ENCODE measurements around the gene CERT1. TPM values are rescaled to one million over a fixed set of nuclear protein-coding genes. Genes with fewer than 3 reads are reported as not detected.
"Not testable (repeated sequence)": the region's sequence is repeated elsewhere in the genome, so short reads cannot be mapped to it uniquely, and the experiment has no call there.

Gene CERT1
- total and polyA plus RNA-seq, 7 donors: 14.1 to 63.3 (median 46.6) TPM

DNA sequence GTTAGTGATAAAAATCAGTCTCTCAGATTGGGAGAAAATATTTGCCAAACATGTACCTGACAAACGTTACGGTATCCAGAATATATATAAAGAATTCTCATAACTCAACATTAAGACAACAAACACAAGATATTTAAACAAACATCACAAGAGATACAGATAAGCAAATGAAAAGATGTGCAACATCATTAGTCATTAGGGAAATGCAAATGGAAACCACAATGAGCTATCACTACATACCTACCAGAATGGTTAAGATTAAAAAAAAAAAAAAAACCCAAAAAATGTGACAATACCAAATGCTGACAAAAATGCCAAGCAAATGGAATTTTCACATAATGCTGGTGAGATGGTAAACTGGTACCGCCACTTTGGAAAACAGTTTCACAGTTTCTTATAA, 15.4 kb downstream of the CERT1 start:
- intact Hi-C loops (cut with DNase I): no loop called here
- Histone ChIP-seq H3K4me1 (no peaks in the 10 kb centered on the region), H3K4me3 (no peak overlapping the region), H3K9me3 (no peaks in the 10 kb centered on the region), H3K27me3 (ENCODE audit: insufficient read depth in 3 of 3, low read length in 2 of 3) (no peaks in the 10 kb centered on the region), H3K27ac (no peak overlapping the region), H3K36me3 (ENCODE audit: insufficient read depth in 1 of 2, low read depth in 1 of 2) (peaks cover 2 to 6% of the 10 kb centered on the region in 2 donors)
- ATAC-seq (no peak), DNase-seq (no peak)
- 94 to 98% (median 96%) methylated on average over 3 of the region's 3 CpGs for WGBS, 3 donors
- TF ChIP-seq, protein P1, sequence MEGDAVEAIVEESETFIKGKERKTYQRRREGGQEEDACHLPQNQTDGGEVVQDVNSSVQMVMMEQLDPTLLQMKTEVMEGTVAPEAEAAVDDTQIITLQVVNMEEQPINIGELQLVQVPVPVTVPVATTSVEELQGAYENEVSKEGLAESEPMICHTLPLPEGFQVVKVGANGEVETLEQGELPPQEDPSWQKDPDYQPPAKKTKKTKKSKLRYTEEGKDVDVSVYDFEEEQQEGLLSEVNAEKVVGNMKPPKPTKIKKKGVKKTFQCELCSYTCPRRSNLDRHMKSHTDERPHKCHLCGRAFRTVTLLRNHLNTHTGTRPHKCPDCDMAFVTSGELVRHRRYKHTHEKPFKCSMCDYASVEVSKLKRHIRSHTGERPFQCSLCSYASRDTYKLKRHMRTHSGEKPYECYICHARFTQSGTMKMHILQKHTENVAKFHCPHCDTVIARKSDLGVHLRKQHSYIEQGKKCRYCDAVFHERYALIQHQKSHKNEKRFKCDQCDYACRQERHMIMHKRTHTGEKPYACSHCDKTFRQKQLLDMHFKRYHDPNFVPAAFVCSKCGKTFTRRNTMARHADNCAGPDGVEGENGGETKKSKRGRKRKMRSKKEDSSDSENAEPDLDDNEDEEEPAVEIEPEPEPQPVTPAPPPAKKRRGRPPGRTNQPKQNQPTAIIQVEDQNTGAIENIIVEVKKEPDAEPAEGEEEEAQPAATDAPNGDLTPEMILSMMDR (IDR thresholded peaks at IDR 0.05): no peak

DNA sequence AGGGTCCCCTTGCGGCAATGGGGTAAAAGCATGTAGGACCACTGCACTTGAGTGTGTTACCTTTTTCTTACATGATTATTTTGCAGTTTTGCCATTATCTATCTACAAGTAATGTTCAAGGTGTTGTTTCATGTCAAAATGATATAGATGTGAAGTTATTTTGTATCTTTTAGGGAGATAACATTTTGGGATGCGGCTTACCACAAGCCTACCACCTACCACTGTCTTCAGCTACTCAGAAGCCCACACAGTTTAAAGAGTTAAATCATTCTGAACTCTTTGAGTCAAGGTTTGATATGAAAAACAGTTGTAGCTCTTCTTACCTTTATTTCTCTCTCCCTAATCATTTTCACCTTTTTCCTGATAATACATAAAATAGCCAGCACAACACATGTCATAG, 19.8 kb downstream of the CERT1 start:
- intact Hi-C loops (cut with DNase I): no loop called here
- 98 to 100% (median 100%) methylated on average over 2 of the region's 2 CpGs for WGBS, 3 donors
- Histone ChIP-seq H3K36me3 (ENCODE audit: insufficient read depth in 1 of 2, low read depth in 1 of 2) (peaks cover 2 to 6% of the 10 kb centered on the region in 2 donors), H3K9me3 (peaks cover 14% of the 10 kb centered on the region), H3K27me3 (ENCODE audit: insufficient read depth in 3 of 3, low read length in 2 of 3) (no peaks in the 10 kb centered on the region), H3K4me1 (no peaks in the 10 kb centered on the region), H3K4me3 (no peak overlapping the region), H3K27ac (no peak overlapping the region)
- ATAC-seq (no peak), DNase-seq (no peak)
- TF ChIP-seq, protein P1 (IDR thresholded peaks at IDR 0.05): no peak

DNA sequence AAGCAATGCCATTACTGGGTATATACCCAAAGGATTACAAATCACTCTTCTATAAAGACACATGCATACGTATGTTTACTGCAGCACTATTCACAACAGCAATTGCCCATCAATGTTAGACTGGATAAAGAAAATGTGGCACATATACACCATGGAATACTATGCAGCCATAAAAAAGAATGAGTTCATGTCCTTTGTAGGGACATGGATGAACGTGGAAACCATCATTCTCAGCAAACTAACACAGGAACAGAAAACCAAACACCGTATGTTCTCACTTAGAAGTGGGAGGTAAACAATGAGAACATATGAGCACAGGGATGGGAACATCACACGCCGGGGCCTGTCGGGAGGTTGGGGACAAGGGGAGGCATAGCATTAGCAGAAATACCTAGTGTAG, 21.6 kb downstream of the CERT1 start:
- H3K36me3 ChIP-seq (ENCODE audit: insufficient read depth in 1 of 2, low read depth in 1 of 2); H3K27me3 ChIP-seq (ENCODE audit: insufficient read depth in 3 of 3, low read length in 2 of 3); intact Hi-C loops (cut with DNase I); ATAC-seq; DNase-seq; H3K4me3 ChIP-seq; H3K27ac ChIP-seq; H3K4me1 ChIP-seq: not testable (repeated sequence)
- peaks cover 19% of the 10 kb centered on the region for H3K9me3 ChIP-seq
- WGBS, 3 donors: 98 to 99% (median 99%) methylated on average over 6 of the region's 6 CpGs

DNA sequence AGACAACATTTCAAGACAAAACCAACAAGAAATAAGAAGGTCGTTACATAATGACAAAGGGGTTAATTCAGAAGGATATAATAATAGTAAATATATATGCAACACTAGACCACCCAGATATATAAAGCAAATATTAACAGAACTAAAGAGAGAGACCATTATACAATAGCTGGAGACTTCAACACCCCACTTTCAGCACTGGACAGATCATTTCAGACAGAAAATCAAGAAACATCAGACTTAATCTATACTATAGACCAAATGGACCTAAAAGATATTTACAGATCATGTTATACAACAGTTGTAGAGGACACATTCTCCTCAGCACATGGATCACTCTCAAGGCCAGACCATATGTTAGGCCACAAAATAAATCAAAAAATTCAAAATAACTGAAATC, 26.8 kb downstream of the CERT1 start:
- TF ChIP-seq, protein P1 (IDR thresholded peaks at IDR 0.05): no peak
- no peak overlapping the region for H3K4me3 ChIP-seq
- H3K27ac ChIP-seq: no peak overlapping the region
- no peaks in the 10 kb centered on the region for H3K36me3 ChIP-seq (ENCODE audit: insufficient read depth in 1 of 2, low read depth in 1 of 2)
- no peaks in the 10 kb centered on the region for H3K27me3 ChIP-seq (ENCODE audit: insufficient read depth in 3 of 3, low read length in 2 of 3)
- DNase-seq: no peak
- 72 to 87% (median 84%) methylated on average over 1 of the region's 1 CpG for WGBS, 3 donors
- intact Hi-C loops (cut with DNase I): no loop called here
- no peak for ATAC-seq
- peaks cover 9% of the 10 kb centered on the region for H3K4me1 ChIP-seq
- peaks cover 19% of the 10 kb centered on the region for H3K9me3 ChIP-seq

DNA sequence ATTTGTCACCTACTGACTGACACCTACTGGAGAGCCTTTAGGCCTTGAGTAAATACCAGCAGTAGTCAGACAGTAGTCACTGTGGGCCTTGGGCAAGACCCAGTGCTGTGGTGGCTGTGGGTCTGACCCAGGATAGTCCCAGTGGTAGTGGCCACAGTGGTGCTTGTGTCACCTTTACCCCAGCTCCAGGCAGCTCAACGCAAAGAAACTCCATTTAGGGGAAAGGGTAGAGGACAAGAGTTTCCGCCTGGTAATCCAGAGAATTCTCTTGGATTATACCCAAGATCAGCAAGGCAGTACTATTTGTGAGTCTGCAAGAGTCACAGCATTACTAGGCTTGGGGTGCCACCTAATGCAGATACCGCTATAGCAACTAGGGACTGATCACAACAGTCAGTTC, 28.9 kb downstream of the CERT1 start:
- intact Hi-C loops (cut with DNase I): no loop called here

More for the DNA sequence above, 28.9 kb downstream of the CERT1 start:
- ATAC-seq: peak in 1 of 4 donors; percentile 67
- TF ChIP-seq, protein P1 (IDR thresholded peaks at IDR 0.05): no peak
- no peak overlapping the region for H3K27ac ChIP-seq
- H3K4me1 ChIP-seq: peaks cover 9% of the 10 kb centered on the region
- whole genome bisulfite sequencing, 3 donors: 87 to 91% (median 89%) methylated on average over 3 of the region's 3 CpGs
- DNase-seq: no peak
- no peaks in the 10 kb centered on the region for H3K36me3 ChIP-seq (ENCODE audit: insufficient read depth in 1 of 2, low read depth in 1 of 2)
- no peaks in the 10 kb centered on the region for H3K27me3 ChIP-seq (ENCODE audit: insufficient read depth in 3 of 3, low read length in 2 of 3)
- H3K9me3 ChIP-seq: peaks cover 9% of the 10 kb centered on the region
- no peak overlapping the region for H3K4me3 ChIP-seq
